Upper lobe of right lung (tissue), 1 donor: Measurements from ENCODE around the gene ARL3. TPM values are rescaled to one million over a fixed set of nuclear protein-coding genes. Genes with fewer than 3 reads are reported as not detected.

Source experiments
- ATAC-seq: fragments of 200-7000 bp; cut with Tn5 transposase; one replicate; pipeline ENCODE4 v1.9.1; 2020; ENCODE audit warnings: mild to moderate bottlenecking, moderate library complexity
- DNase-seq: peaks from one replicate; pipeline ENCODE4 v3.0.0-alpha.2; 2020
- H3K27ac ChIP-seq: fragments of 200-600 bp; one replicate; pipeline ENCODE4 v1.8.0; 2022
- H3K27me3 ChIP-seq: fragments of 200-600 bp; one replicate; pipeline ENCODE4 v1.8.0; 2022; ENCODE audit warnings: mild to moderate bottlenecking
- H3K36me3 ChIP-seq: fragments of 200-600 bp; one replicate; pipeline ENCODE4 v1.8.0; 2022
- H3K4me1 ChIP-seq: fragments of 200-600 bp; one replicate; pipeline ENCODE4 v1.8.0; 2022
- H3K4me3 ChIP-seq: fragments of 200-600 bp; one replicate; pipeline ENCODE4 v1.8.0; 2022; ENCODE audit warnings: mild to moderate bottlenecking
- H3K9me3 ChIP-seq: fragments of 200-600 bp; one replicate; pipeline ENCODE4 v1.8.0; 2022
- CTCF ChIP-seq: fragments of 200-600 bp; IDR thresholded peaks from one replicate; pipeline ENCODE4 v1.8.0; 2022; ENCODE audit warnings: antibody characterized with exemption
- intact Hi-C: fragments of 100-400 bp; cut with DNase I; formaldehyde crosslinking; loops from one replicate; pipeline ENCODE4 v1.11.0; 2022
- total RNA-seq: library from RNA; stranded (reverse); fragmentation: NEBNext Ultra II Directional; extraction: Animal tissue kit (Norgen Biotek cat#: 25700); gene quantifications from one replicate; pipeline ENCODE4 v1.2.1, GENCODE V29; 2021
- donor health status: DM: no; HTN: yes; CAD: no; lungs with severe emphysema.

ARL3 gene
- total RNA-seq, 1 donor from 2014 or later, result 7.5 TPM

GRCh38 chr10:102676534-102677315 is 37.5 kb downstream of the ARL3 start:
- intact Hi-C loops, result no loop called here
- ATAC-seq, result no peak
- Histone ChIP-seq H3K4me3 (no peak overlapping the region), H3K27me3 (no peaks in the 10 kb centered on the region), H3K36me3 (no peaks in the 10 kb centered on the region), H3K9me3 (no peaks in the 10 kb centered on the region), H3K4me1 (peaks cover 68% of the 10 kb centered on the region), H3K27ac (peak overlapping the region; percentile 89)
- no peak for TF ChIP-seq CTCF
- DNase-seq, result no peak

GRCh38 chr10:102675666-102676533 is 38.3 kb downstream of the ARL3 start:
- Histone ChIP-seq H3K27ac (peak overlapping the region; percentile 89), H3K4me3 (no peak overlapping the region), H3K36me3 (no peaks in the 10 kb centered on the region), H3K4me1 (peaks cover 68% of the 10 kb centered on the region), H3K27me3 (no peaks in the 10 kb centered on the region), H3K9me3 (no peaks in the 10 kb centered on the region)
- intact Hi-C loops, result no loop called here
- TF ChIP-seq CTCF, result no peak
- DNase-seq (no peak), ATAC-seq (peak; percentile 52)

- DNase-seq, result no peak
- Histone ChIP-seq H3K4me1 (peaks cover 69% of the 10 kb centered on the region), H3K4me3 (no peak overlapping the region), H3K9me3 (no peaks in the 10 kb centered on the region), H3K27me3 (no peaks in the 10 kb centered on the region), H3K36me3 (no peaks in the 10 kb centered on the region), H3K27ac (peak overlapping the region; percentile 89)
- TF ChIP-seq CTCF, result no peak
- ATAC-seq, result no peak
- intact Hi-C loops, result no loop called here
Observed at GRCh38 chr10:102675011-102675665, 39.1 kb downstream of the ARL3 start.

GRCh38 chr10:102674566-102674965 is 39.6 kb downstream of the ARL3 start:
- DNase-seq (no peak), ATAC-seq (no peak)
- Histone ChIP-seq H3K27ac (peak overlapping the region; percentile 89), H3K4me3 (peak overlapping the region; percentile 34), H3K9me3 (no peaks in the 10 kb centered on the region), H3K36me3 (no peaks in the 10 kb centered on the region), H3K27me3 (no peaks in the 10 kb centered on the region), H3K4me1 (peaks cover 75% of the 10 kb centered on the region)
- intact Hi-C loops, result no loop called here
- no peak for TF ChIP-seq CTCF

- no peak for TF ChIP-seq CTCF
- peak overlapping the region; percentile 89 for H3K27ac ChIP-seq
- H3K27me3 ChIP-seq, result no peaks in the 10 kb centered on the region
- H3K4me3 ChIP-seq, result peak overlapping the region; percentile 34
- H3K36me3 ChIP-seq, result no peaks in the 10 kb centered on the region
- intact Hi-C loops, result no loop called here
- ATAC-seq, result peak; percentile 65
- H3K4me1 ChIP-seq, result peaks cover 77% of the 10 kb centered on the region
- H3K9me3 ChIP-seq, result no peaks in the 10 kb centered on the region
- peak; percentile 78 for DNase-seq
Observed at GRCh38 chr10:102673819-102674511, 40.2 kb downstream of the ARL3 start.
